Upper lobe of left lung (tissue), 4 donors: ENCODE measurements around the gene CSNK1D.

ENCODE experiments used
- CTCF ChIP-seq, 6 experiments: fragments of 450-650 bp in 4 of 6; fragments of 200-600 bp in 2 of 6; sonication (generic) in 2 of 6; IDR thresholded peaks; one replicate each; pipeline ENCODE4 v1.5.1; 2016 to 2019; ENCODE audit warnings: antibody characterized with exemption in 6 of 6
- EP300 ChIP-seq, 4 donors: sonication (generic); formaldehyde crosslinking; IDR thresholded peaks; one replicate each; pipeline ENCODE4 v1.5.1; 2017; ENCODE audit warnings: antibody characterized with exemption in 4 of 4, control low read depth in 2 of 4
- POLR2A ChIP-seq, 4 donors: fragments of 450-650 bp; IDR thresholded peaks; one replicate each; pipeline ENCODE4 v1.5.1; 2016 to 2017; ENCODE audit warnings: antibody characterized with exemption in 4 of 4, mild to moderate bottlenecking in 2 of 4
- POLR2AphosphoS5 ChIP-seq, 2 donors: sonication (generic); formaldehyde crosslinking; IDR thresholded peaks; one replicate each; pipeline ENCODE4 v1.5.1; 2017; ENCODE audit warnings: antibody characterized with exemption in 2 of 2

DNA sequence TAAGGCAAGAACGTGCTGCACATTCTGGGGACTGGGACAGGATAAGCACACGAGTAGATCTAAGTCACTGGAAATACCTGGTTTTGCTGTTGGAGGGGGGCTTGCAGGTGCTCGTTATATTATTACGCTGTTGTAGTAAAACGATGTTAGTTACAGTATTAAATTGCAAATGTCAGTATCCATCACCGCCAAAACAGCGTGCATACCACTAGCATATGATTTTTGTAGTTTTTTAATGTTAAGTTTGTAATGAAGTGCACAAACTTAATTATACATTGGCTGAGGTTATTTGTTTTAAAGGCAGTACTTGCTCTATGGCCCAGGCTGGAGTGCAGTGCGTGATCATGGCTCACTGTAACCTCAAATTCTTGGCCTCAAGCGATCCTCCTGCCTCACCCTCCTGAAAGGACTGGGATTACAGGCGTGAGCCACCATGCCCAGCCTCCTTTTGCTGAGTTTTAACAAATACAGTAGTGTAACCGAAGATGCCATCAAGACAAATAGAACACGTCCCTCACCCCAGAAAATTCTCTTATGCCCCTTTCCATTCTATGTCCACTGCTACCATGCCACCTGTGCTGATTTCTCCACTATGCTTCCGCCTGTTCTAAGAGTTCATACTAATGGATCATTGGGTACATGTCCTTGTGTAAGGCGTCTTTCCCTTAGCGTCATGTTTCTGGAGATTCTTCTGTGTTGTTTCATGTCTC is 20.7 kb upstream of the CSNK1D start:
- TF ChIP-seq CTCF (IDR thresholded peaks at IDR 0.05) (no peak), POLR2A (IDR thresholded peaks at IDR 0.05) (no peak), EP300 (IDR thresholded peaks at IDR 0.05) (no peak), POLR2AphosphoS5 (IDR thresholded peaks at IDR 0.05) (no peak)
